Measurements from ENCODE around the gene CPTP.

- TF ChIP-seq CTCF (IDR thresholded peaks at IDR 0.05): no peak
- no peak for TF ChIP-seq POLR2A (IDR thresholded peaks at IDR 0.05)
Measured at GRCh38 chr1:1285611-1286311, 38.8 kb upstream of the CPTP start.
